Measurements from ENCODE around the gene FDXACB1. TPM values are rescaled to one million over a fixed set of nuclear protein-coding genes. Genes with fewer than 3 reads are reported as not detected.

The FDXACB1 gene
- total and polyA plus RNA-seq, 9 of the 15 experiments (the other 6 are each of a cell fraction or from before 2014, with no cell fraction given) = 3.2 to 7.5 (median 5.3) TPM

DNA sequence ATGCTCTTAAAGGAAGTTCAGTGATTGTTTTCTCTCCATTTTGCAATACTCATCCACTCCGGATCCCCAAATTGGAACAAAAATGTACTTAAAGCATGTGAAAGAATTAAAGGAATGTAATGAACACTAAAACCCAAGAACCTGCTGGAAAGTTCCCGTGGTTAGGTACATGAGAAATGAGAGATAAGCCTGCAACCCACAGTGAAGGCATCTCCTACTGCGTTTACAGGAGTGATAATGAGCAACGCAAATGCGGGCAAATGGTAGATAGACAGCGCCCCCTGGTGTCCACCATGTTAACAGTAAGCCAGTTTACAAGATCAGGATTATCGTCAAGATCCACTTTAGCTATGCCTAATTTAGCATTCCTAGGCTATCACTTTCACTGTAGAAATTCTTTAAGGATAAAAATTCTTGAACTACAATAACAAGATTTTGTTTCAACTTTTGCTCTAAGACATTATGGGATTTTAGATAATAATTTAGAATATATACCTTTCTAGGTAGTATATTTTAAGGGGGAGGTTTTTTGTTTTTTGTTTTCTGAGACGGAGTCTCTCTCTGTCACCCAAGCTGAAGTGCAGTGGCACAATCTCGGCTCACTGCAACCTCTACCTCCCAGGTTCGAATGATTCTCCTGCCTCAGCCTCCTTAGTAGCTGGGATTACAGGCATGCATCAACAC lies 37.5 kb downstream of the FDXACB1 start (continued):
- TF ChIP-seq, protein P1, sequence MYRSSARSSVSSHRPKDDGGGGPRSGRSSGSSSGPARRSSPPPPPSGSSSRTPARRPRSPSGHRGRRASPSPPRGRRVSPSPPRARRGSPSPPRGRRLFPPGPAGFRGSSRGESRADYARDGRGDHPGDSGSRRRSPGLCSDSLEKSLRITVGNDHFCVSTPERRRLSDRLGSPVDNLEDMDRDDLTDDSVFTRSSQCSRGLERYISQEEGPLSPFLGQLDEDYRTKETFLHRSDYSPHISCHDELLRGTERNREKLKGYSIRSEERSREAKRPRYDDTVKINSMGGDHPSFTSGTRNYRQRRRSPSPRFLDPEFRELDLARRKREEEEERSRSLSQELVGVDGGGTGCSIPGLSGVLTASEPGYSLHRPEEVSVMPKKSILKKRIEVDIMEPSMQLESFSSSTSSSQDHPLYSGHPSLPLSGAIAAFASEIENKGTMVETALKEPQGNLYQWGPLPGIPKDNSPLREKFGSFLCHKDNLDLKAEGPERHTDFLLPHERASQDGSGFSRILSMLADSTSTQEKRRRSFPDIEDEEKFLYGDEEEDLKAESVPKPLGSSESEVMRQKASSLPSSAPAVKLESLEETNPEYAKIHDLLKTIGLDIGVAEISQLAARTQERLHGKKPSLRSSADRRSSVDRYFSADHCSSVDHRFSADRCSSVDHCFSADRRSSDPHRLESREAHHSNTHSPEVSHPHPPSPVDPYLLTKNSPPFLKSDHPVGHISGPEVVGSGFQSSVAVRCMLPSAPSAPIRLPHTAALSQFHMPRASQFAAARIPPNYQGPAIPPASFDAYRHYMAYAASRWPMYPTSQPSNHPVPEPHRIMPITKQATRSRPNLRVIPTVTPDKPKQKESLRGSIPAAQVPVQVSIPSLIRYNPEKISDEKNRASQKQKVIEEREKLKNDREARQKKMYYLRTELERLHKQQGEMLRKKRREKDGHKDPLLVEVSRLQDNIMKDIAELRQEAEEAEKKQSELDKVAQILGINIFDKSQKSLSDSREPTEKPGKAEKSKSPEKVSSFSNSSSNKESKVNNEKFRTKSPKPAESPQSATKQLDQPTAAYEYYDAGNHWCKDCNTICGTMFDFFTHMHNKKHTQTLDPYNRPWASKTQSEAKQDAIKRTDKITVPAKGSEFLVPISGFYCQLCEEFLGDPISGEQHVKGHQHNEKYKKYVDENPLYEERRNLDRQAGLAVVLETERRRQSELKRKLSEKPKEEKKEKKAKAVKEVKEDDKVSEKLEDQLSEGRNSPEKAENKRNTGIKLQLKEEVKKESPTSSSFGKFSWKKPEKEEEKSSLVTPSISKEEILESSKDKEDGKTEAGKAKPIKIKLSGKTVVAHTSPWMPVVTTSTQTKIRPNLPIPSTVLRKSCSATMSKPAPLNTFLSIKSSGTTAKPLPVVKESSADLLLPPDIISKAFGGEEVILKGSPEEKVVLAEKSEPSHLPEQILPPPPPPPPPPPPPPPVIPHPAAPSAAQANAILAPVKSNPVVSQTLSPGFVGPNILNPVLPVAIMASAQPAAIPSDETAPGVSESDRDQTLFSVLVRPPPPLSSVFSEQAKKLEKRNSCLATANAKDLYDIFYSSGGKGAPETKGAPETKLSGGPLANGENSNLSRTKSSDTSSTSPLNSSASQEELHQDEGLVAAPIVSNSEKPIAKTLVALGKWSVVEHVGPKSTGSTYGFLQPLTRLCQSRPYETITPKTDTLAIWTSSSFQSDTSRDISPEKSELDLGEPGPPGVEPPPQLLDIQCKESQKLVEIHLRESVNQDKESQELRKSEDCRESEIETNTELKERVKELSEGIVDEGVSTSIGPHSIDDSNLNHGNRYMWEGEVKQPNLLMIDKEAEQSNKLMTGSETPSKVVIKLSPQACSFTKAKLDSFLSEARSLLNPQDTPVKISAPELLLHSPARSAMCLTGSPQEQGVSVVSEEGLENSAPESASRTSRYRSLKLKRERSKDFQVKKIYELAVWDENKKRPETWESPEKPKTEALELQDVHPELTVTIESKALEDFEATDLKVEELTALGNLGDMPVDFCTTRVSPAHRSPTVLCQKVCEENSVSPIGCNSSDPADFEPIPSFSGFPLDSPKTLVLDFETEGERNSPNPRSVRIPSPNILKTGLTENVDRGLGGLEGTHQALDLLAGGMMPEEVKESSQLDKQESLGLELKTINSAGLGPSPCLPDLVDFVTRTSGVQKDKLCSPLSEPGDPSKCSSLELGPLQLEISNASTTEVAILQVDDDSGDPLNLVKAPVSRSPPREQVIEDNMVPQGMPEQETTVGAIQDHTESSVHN (IDR thresholded peaks at IDR 0.05; ENCODE audit: borderline replicate concordance in 1 of 2, low read depth in 1 of 2) = no peak
- no peak for TF ChIP-seq PTBP1 (IDR thresholded peaks at IDR 0.05; ENCODE audit: low read depth, low read length)
- no peak for TF ChIP-seq KLF16 (IDR thresholded peaks at IDR 0.05)
- no peak for TF ChIP-seq FOXA1 (IDR thresholded peaks at IDR 0.05; ENCODE audit: borderline replicate concordance)
- TF ChIP-seq, protein P2, sequence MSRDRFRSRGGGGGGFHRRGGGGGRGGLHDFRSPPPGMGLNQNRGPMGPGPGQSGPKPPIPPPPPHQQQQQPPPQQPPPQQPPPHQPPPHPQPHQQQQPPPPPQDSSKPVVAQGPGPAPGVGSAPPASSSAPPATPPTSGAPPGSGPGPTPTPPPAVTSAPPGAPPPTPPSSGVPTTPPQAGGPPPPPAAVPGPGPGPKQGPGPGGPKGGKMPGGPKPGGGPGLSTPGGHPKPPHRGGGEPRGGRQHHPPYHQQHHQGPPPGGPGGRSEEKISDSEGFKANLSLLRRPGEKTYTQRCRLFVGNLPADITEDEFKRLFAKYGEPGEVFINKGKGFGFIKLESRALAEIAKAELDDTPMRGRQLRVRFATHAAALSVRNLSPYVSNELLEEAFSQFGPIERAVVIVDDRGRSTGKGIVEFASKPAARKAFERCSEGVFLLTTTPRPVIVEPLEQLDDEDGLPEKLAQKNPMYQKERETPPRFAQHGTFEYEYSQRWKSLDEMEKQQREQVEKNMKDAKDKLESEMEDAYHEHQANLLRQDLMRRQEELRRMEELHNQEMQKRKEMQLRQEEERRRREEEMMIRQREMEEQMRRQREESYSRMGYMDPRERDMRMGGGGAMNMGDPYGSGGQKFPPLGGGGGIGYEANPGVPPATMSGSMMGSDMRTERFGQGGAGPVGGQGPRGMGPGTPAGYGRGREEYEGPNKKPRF (IDR thresholded peaks at IDR 0.05; ENCODE audit: low read depth, low read length) = no peak
- TF ChIP-seq, protein P3, sequence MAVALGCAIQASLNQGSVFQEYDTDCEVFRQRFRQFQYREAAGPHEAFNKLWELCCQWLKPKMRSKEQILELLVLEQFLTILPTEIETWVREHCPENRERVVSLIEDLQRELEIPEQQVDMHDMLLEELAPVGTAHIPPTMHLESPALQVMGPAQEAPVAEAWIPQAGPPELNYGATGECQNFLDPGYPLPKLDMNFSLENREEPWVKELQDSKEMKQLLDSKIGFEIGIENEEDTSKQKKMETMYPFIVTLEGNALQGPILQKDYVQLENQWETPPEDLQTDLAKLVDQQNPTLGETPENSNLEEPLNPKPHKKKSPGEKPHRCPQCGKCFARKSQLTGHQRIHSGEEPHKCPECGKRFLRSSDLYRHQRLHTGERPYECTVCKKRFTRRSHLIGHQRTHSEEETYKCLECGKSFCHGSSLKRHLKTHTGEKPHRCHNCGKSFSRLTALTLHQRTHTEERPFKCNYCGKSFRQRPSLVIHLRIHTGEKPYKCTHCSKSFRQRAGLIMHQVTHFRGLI (CRISPR knock-in tag; IDR thresholded peaks at IDR 0.05) = no peak
- TF ChIP-seq, protein P4, sequence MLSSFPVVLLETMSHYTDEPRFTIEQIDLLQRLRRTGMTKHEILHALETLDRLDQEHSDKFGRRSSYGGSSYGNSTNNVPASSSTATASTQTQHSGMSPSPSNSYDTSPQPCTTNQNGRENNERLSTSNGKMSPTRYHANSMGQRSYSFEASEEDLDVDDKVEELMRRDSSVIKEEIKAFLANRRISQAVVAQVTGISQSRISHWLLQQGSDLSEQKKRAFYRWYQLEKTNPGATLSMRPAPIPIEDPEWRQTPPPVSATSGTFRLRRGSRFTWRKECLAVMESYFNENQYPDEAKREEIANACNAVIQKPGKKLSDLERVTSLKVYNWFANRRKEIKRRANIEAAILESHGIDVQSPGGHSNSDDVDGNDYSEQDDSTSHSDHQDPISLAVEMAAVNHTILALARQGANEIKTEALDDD (IDR thresholded peaks at IDR 0.05) = peak; percentile 49; the same call in 1 of the 2 replicates
- TF ChIP-seq, protein P5, sequence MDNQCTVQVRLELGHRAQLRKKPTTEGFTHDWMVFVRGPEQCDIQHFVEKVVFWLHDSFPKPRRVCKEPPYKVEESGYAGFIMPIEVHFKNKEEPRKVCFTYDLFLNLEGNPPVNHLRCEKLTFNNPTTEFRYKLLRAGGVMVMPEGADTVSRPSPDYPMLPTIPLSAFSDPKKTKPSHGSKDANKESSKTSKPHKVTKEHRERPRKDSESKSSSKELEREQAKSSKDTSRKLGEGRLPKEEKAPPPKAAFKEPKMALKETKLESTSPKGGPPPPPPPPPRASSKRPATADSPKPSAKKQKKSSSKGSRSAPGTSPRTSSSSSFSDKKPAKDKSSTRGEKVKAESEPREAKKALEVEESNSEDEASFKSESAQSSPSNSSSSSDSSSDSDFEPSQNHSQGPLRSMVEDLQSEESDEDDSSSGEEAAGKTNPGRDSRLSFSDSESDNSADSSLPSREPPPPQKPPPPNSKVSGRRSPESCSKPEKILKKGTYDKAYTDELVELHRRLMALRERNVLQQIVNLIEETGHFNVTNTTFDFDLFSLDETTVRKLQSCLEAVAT (IDR thresholded peaks at IDR 0.05) = no peak
- TF ChIP-seq GABPB1 (CRISPR knock-in tag; IDR thresholded peaks at IDR 0.05) = no peak
- TF ChIP-seq, protein P6, sequence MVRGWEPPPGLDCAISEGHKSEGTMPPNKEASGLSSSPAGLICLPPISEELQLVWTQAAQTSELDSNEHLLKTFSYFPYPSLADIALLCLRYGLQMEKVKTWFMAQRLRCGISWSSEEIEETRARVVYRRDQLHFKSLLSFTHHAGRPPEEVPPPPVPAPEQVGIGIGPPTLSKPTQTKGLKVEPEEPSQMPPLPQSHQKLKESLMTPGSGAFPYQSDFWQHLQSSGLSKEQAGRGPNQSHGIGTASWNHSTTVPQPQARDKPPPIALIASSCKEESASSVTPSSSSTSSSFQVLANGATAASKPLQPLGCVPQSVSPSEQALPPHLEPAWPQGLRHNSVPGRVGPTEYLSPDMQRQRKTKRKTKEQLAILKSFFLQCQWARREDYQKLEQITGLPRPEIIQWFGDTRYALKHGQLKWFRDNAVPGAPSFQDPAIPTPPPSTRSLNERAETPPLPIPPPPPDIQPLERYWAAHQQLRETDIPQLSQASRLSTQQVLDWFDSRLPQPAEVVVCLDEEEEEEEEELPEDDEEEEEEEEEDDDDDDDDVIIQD (CRISPR knock-in tag; IDR thresholded peaks at IDR 0.05) = no peak

Measured in K562 (cell line).